Left lung (tissue), 10 donors: ENCODE data around the gene COL9A1. TPM values are rescaled to one million over a fixed set of nuclear protein-coding genes. Genes with fewer than 3 reads are reported as not detected.
A peak's percentile ranks its signal among the peaks of the same experiment; 100 is the strongest.

Source experiments
- ATAC-seq: fragments of 200-7000 bp; cut with Tn5 transposase; one replicate; pipeline ENCODE4 v1.9.1; 2020; ENCODE audit warnings: moderate library complexity
- DNase-seq, 4 donors: peaks; one replicate each; pipeline ENCODE4 v3.0.0-alpha.2; 2013 to 2020
- H3K27ac ChIP-seq, 2 donors: fragments of 200-600 bp; sonication (generic) in 1 of 2; one replicate each; pipeline versions ENCODE4 v1.5.0 to v1.8.0; 2020 to 2021
- H3K27me3 ChIP-seq, 2 donors: fragments of 200-600 bp; sonication (generic) in 1 of 2; one replicate each; pipeline versions ENCODE4 v1.5.0 to v1.8.0; 2020 to 2021
- H3K36me3 ChIP-seq, 2 donors: fragments of 200-600 bp; sonication (generic) in 1 of 2; one replicate each; pipeline versions ENCODE4 v1.5.0 to v1.8.0; 2020 to 2021
- H3K4me1 ChIP-seq, 2 donors: fragments of 200-600 bp; one replicate each; pipeline ENCODE4 v1.8.0; 2021
- H3K4me3 ChIP-seq, 2 donors: fragments of 200-600 bp; sonication (generic) in 1 of 2; one replicate each; pipeline versions ENCODE4 v1.5.0 to v1.8.0; 2020 to 2021; ENCODE audit warnings: mild to moderate bottlenecking in 1 of 2
- H3K9me3 ChIP-seq, 2 donors: fragments of 200-600 bp; sonication (generic) in 1 of 2; one replicate each; pipeline versions ENCODE4 v1.5.0 to v1.8.0; 2020 to 2021
- intact Hi-C, 2 donors: fragments of 100-400 bp; cut with DNase I; formaldehyde crosslinking; loops; one replicate each; pipeline versions ENCODE4 v1.11.2 to v1.14.2; 2022
- polyA plus RNA-seq, 6 donors: library from polyadenylated mRNA; unstranded; fragments of 120-200 nt; gene quantifications; one replicate each; pipeline ENCODE4 v1.2.1, GENCODE V29; 2013; ENCODE audit not compliant: insufficient read length in 6 of 6
- total RNA-seq, 2 donors: library from RNA; stranded (reverse); fragmentation: NEBNext Ultra II Directional; extraction: Animal tissue kit (Norgen Biotek cat#: 25700); gene quantifications; one replicate each; pipeline ENCODE4 v1.2.1, GENCODE V29; 2021
- TF ChIP-seq, protein P1 (sequence below), 2 donors: fragments of 200-600 bp; sonication (generic) in 1 of 2; IDR thresholded peaks; one replicate each; pipeline versions ENCODE4 v1.5.0 to v1.8.0; 2021; ENCODE audit warnings: antibody characterized with exemption in 2 of 2
- donor health status: DM: no; HTN: yes; CAD: no.
- donor health status: DM: no; HTN: no; CAD: no.

The COL9A1 gene
- total and polyA plus RNA-seq, 8 donors, result 1.0 to 2.1 (median 1.5) TPM; not detected in 2

DNA sequence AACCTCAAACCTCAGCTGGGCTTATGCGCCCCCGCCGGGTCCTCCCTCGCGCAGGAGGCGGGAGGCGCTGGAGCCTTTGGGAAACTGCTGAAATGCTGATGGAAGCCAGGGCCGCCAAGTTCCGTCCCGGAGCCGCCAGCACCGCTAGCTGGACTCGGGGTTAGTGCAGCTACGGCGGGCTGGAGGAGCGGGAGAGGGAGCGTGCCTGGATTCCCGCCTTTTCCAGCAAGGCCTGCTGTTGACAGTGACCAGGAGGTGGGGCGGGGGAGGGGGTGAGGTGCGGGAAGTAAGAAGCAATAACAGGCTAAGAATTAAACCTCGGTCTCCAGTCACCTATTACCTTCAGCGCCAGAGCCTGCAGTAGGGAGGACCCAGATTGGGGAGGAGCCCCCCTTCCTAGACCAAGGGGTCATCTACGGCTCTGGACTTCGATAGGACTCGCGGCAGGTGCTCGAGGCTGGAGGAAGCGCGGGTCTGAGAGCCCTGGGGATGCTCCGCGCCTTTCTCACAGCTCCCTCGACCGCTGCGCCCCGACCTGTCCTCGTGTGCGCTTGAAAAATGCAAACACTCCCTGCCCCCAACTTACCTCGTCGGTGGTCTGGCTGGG lies 20.5 kb downstream of the COL9A1 start:
- Histone ChIP-seq H3K27me3 (peaks cover 38 to 60% of the 10 kb centered on the region in 2 donors), H3K9me3 (no peaks in the 10 kb centered on the region), H3K27ac (no peak overlapping the region), H3K36me3 (no peaks in the 10 kb centered on the region), H3K4me1 (peaks cover 0 to 6% of the 10 kb centered on the region in 2 donors), H3K4me3 (no peak overlapping the region)
- intact Hi-C loops, result no loop called here
- peak; percentile 47 for ATAC-seq
- TF ChIP-seq, protein P1, sequence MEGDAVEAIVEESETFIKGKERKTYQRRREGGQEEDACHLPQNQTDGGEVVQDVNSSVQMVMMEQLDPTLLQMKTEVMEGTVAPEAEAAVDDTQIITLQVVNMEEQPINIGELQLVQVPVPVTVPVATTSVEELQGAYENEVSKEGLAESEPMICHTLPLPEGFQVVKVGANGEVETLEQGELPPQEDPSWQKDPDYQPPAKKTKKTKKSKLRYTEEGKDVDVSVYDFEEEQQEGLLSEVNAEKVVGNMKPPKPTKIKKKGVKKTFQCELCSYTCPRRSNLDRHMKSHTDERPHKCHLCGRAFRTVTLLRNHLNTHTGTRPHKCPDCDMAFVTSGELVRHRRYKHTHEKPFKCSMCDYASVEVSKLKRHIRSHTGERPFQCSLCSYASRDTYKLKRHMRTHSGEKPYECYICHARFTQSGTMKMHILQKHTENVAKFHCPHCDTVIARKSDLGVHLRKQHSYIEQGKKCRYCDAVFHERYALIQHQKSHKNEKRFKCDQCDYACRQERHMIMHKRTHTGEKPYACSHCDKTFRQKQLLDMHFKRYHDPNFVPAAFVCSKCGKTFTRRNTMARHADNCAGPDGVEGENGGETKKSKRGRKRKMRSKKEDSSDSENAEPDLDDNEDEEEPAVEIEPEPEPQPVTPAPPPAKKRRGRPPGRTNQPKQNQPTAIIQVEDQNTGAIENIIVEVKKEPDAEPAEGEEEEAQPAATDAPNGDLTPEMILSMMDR (IDR thresholded peaks at IDR 0.05), result no peak
- peak in 2 of 4 donors; percentile 22 to 74 for DNase-seq

DNA sequence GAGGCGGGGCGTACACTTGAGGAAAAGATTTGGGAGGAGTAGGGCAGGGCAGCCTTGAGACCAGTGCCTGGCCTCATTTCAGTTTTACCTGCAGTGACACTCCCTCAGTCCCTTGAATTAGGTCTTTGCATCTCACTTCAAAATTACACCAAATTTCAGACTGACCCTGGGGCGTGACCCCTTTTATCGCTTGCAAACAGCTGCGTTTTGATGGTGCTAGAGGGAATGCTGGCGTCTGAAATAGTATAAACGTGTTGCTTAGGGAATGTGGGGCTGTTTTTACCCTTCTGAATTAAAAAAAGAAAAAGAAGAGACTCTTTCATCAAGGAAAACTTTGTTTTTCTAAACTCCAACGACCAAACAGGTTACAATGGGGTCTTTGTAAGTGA lies 21.0 kb downstream of the COL9A1 start:
- DNase-seq (no peak), ATAC-seq (no peak)
- TF ChIP-seq, protein P1 (IDR thresholded peaks at IDR 0.05), result no peak
- Histone ChIP-seq H3K9me3 (no peaks in the 10 kb centered on the region), H3K27ac (no peak overlapping the region), H3K36me3 (no peaks in the 10 kb centered on the region), H3K27me3 (peaks cover 38 to 60% of the 10 kb centered on the region in 2 donors), H3K4me1 (peaks cover 0 to 6% of the 10 kb centered on the region in 2 donors), H3K4me3 (no peak overlapping the region)
- intact Hi-C loops, result no loop called here

DNA sequence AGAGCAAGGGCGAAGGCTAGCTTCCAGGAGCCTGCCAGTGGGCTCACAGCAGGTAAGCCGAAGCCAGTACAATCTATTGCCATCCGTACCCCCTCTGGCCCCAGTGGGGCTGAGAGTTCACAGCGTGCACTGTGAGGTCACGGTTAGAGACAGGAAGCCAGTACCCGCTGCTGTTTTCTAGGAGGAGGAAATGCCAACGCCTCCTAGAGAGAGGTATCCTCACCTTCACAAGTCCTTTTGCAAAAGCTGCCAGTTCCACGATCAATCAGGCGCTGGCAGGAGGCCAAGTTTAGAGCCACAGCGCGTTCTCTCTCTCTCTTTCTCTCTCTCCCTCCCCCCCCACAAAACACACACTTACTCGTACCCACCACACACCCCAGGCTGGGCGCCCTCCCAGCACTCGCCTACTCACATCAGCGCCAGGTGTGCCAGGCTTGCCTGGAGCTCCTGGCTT lies 22.5 kb downstream of the COL9A1 start:
- no peak overlapping the region for H3K4me3 ChIP-seq

DNA sequence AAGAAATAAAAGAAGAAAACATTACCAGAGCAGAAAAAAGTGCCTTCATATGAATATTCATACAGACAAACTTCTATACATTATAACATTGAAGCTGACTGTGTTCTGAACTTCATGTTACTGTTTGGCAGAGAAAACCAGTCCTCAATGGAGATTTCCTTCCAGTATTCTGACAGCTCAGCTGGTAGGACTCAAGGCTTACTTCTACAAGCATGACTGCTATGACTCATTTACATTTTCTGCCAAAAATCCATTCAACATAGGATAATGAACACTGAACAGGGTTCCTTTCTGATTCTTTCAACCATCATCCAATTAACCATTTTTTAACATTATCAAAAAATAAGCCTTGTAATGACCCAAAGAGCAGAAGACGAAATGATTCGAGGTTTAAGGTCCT lies 25.4 kb downstream of the COL9A1 start:
- Histone ChIP-seq H3K4me3 (no peak overlapping the region), H3K27ac (no peak overlapping the region), H3K4me1 (peaks cover 0 to under 1% of the 10 kb centered on the region in 2 donors), H3K36me3 (no peaks in the 10 kb centered on the region), H3K27me3 (peaks cover 17 to 25% of the 10 kb centered on the region in 2 donors), H3K9me3 (no peaks in the 10 kb centered on the region)
- intact Hi-C loops, result no loop called here
- ATAC-seq, result peak; percentile 45
- DNase-seq, result peak in 2 of 4 donors; percentile 77 to 84
- TF ChIP-seq, protein P1 (IDR thresholded peaks at IDR 0.05), result no peak

More for the DNA sequence above, 22.5 kb downstream of the COL9A1 start:
- Histone ChIP-seq H3K27ac (no peak overlapping the region), H3K36me3 (no peaks in the 10 kb centered on the region), H3K4me1 (peaks cover 0 to 6% of the 10 kb centered on the region in 2 donors), H3K9me3 (no peaks in the 10 kb centered on the region), H3K27me3 (peaks cover 34 to 54% of the 10 kb centered on the region in 2 donors)
- ATAC-seq (peak; percentile 26), DNase-seq (peak in 1 of 4 donors; percentile 55)
- TF ChIP-seq, protein P1 (IDR thresholded peaks at IDR 0.05), result no peak
- intact Hi-C loops, result no loop called here

DNA sequence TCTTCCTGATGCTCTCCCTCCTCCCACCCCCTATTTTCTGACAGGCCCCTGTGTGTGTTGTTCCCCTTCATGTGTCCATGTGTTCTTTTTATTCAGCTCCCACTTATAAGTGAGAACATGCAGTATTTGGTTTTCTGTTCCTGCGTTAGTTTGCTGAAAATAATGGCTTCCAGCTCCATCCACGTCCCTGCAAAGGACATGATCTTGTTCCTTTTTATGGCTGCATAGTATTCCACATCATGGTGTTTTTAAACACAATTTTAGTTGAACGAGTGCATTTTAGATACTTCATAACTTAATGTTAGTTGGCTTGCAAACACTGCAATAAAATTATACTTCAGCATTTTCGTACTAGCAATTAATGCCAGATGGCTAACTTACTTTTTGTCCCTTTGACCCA lies 28.5 kb downstream of the COL9A1 start:
- TF ChIP-seq, protein P1 (IDR thresholded peaks at IDR 0.05), result no peak
- H3K4me3 ChIP-seq, result no peak overlapping the region
- no peaks in the 10 kb centered on the region for H3K9me3 ChIP-seq
- no peak for ATAC-seq
- no peaks in the 10 kb centered on the region for H3K27me3 ChIP-seq
- H3K4me1 ChIP-seq, result no peaks in the 10 kb centered on the region
- DNase-seq, result no peak
- H3K36me3 ChIP-seq, result no peaks in the 10 kb centered on the region
- H3K27ac ChIP-seq, result no peak overlapping the region
- intact Hi-C loops, result no loop called here
